Natural killer cell (primary cell): ENCODE measurements around the gene PITX2. TPM values are rescaled to one million over a fixed set of nuclear protein-coding genes. Genes with fewer than 3 reads are reported as not detected.

Experiments used
- ATAC-seq, 3 donors: fragments of 150-1000 bp in 2 of 3; fragments of 200-7000 bp in 1 of 3; cut with Tn5 transposase; 1 replicate in 1 of 3; 2 replicates in 2 of 3; pipeline ENCODE4 v1.10.0; 2021; ENCODE audit warnings: mild to moderate bottlenecking in 2 of 3, moderate library complexity in 2 of 3
- DNase-seq, 2 donors: peaks; one replicate each; pipeline versions ENCODE4 v3.0.0 to v3.0.0-alpha.2; 2013 to 2021; ENCODE audit warnings: mixed read lengths in 1 of 2
- H3K27ac ChIP-seq: one replicate; pipeline ENCODE4 v1.5.1; 2013; ENCODE audit warnings: mild to moderate bottlenecking, low read length
- H3K27me3 ChIP-seq: one replicate; pipeline ENCODE4 v1.6.1; 2013; ENCODE audit warnings: low read length; ENCODE audit not compliant: control insufficient read depth, insufficient read depth
- H3K36me3 ChIP-seq: one replicate; pipeline ENCODE4 v1.6.1; 2013; ENCODE audit warnings: low read length; ENCODE audit not compliant: control insufficient read depth, insufficient read depth
- H3K4me1 ChIP-seq: one replicate; pipeline ENCODE4 v1.6.1; 2013; ENCODE audit warnings: low read length; ENCODE audit not compliant: control insufficient read depth, insufficient read depth
- H3K4me3 ChIP-seq: one replicate; pipeline ENCODE4 v1.5.1; 2013; ENCODE audit warnings: low read length
- H3K9me3 ChIP-seq: one replicate; pipeline ENCODE4 v1.6.1; 2013; ENCODE audit warnings: low read length; ENCODE audit not compliant: control insufficient read depth, insufficient read depth
- H3K27ac Mint-ChIP-seq, 2 donors: one replicate each; pipeline ENCODE4 v1.8.0; 2022; ENCODE audit warnings: mild to moderate bottlenecking in 2 of 2, mixed read lengths in 2 of 2, moderate library complexity in 1 of 2
- H3K27me3 Mint-ChIP-seq, 2 donors: one replicate each; pipeline ENCODE4 v1.8.0; 2022; ENCODE audit warnings: low read depth in 2 of 2, mixed read lengths in 2 of 2
- H3K36me3 Mint-ChIP-seq: one replicate; pipeline ENCODE4 v1.8.0; 2022; ENCODE audit warnings: mixed read lengths
- H3K4me1 Mint-ChIP-seq, 2 donors: one replicate each; pipeline ENCODE4 v1.8.0; 2022; ENCODE audit warnings: mixed read lengths in 2 of 2
- H3K4me3 Mint-ChIP-seq: one replicate; pipeline ENCODE4 v1.8.0; 2022; ENCODE audit warnings: mild to moderate bottlenecking, moderate library complexity, mixed read lengths
- H3K9me3 Mint-ChIP-seq, 2 donors: one replicate each; pipeline ENCODE4 v1.8.0; 2022; ENCODE audit warnings: mixed read lengths in 2 of 2
- CTCF ChIP-seq: fragments of 200-600 bp; IDR thresholded peaks from one replicate; pipeline ENCODE4 v1.8.0; 2022; ENCODE audit warnings: antibody characterized with exemption
- WGBS: methylation state at CpG from one replicate; pipeline ENCODE4 v1.1.7; 2013; ENCODE audit warnings: missing lambda C conversion rate; ENCODE audit not compliant: insufficient coverage; 5-methylcytosine and 5-hydroxymethylcytosine counted together
- intact Hi-C: fragments of 100-400 bp; cut with micrococcal nuclease; formaldehyde crosslinking; loops from one replicate; pipeline ENCODE4 v1.14.2; 2022
- total RNA-seq, 4 donors: library from RNA; stranded (reverse); fragments of 120-200 nt in 1 of 4; gene quantifications; one replicate each; pipeline versions ENCODE4 v1.2.3 to v1.2.4, GENCODE V29; 2013 to 2022

The PITX2 gene
- total RNA-seq, 3 donors from 2014 or later (not counting 1 experiment from before 2014, with no cell fraction given): not detected

GRCh38 chr4:110636171-110636679 lies 13.3 kb upstream of the PITX2 start:
- H3K36me3 Mint-ChIP-seq: peaks cover 11% of the 10 kb centered on the region
- TF ChIP-seq CTCF: no peak
- H3K4me3 Mint-ChIP-seq: no peak overlapping the region
- Histone ChIP-seq H3K36me3 (no peaks in the 10 kb centered on the region), H3K9me3 (peaks cover 2% of the 10 kb centered on the region), H3K27me3 (peaks cover 78% of the 10 kb centered on the region), H3K4me3 (no peak overlapping the region), H3K27ac (no peak overlapping the region), H3K4me1 (peaks cover 4% of the 10 kb centered on the region)
- DNase-seq: no peak
- intact Hi-C loops: no loop called here
- no peak for ATAC-seq
- H3K27ac Mint-ChIP-seq: no peak overlapping the region
- peaks cover 3 to 5% of the 10 kb centered on the region in 2 donors for H3K9me3 Mint-ChIP-seq
- 9% methylated on average over 12 of the region's 12 CpGs for WGBS
- peaks cover 72 to 76% of the 10 kb centered on the region in 2 donors for H3K27me3 Mint-ChIP-seq
- H3K4me1 Mint-ChIP-seq: peaks cover 5 to 6% of the 10 kb centered on the region in 2 donors

- no peak overlapping the region for H3K27ac ChIP-seq
- ATAC-seq (no peak), DNase-seq (no peak)
- H3K4me3 ChIP-seq: no peak overlapping the region
- Mint-ChIP-seq H3K27ac (no peak overlapping the region), H3K36me3 (peaks cover 10% of the 10 kb centered on the region), H3K9me3 (peaks cover 3 to 5% of the 10 kb centered on the region in 2 donors), H3K4me3 (no peak overlapping the region), H3K4me1 (peaks cover 5 to 6% of the 10 kb centered on the region in 2 donors), H3K27me3 (peaks cover 72 to 75% of the 10 kb centered on the region in 2 donors)
- WGBS: 11% methylated on average over 5 of the region's 7 CpGs
- TF ChIP-seq CTCF: no peak
- intact Hi-C loops: no loop called here
- no peaks in the 10 kb centered on the region for H3K36me3 ChIP-seq
- H3K9me3 ChIP-seq: peaks cover 2% of the 10 kb centered on the region
- peaks cover 4% of the 10 kb centered on the region for H3K4me1 ChIP-seq
- peaks cover 73% of the 10 kb centered on the region for H3K27me3 ChIP-seq
Measured at GRCh38 chr4:110635163-110635865, 12.4 kb upstream of the PITX2 start.

GRCh38 chr4:110634350-110635162 lies 11.7 kb upstream of the PITX2 start:
- peaks cover under 1 to 5% of the 10 kb centered on the region in 2 donors for H3K9me3 Mint-ChIP-seq
- peaks cover 5% of the 10 kb centered on the region for H3K9me3 ChIP-seq
- no peak for TF ChIP-seq CTCF
- H3K4me1 Mint-ChIP-seq: peaks cover 5 to 6% of the 10 kb centered on the region in 2 donors
- DNase-seq: no peak
- peaks cover 77% of the 10 kb centered on the region for H3K27me3 ChIP-seq
- no peak overlapping the region for H3K27ac Mint-ChIP-seq
- 18% methylated on average over 7 of the region's 11 CpGs for WGBS
- intact Hi-C loops: no loop called here
- H3K27me3 Mint-ChIP-seq: peaks cover 71 to 74% of the 10 kb centered on the region in 2 donors
- peaks cover 4% of the 10 kb centered on the region for H3K4me1 ChIP-seq
- no peaks in the 10 kb centered on the region for H3K36me3 ChIP-seq
- H3K36me3 Mint-ChIP-seq: peaks cover 2% of the 10 kb centered on the region
- no peak for ATAC-seq
- H3K4me3 ChIP-seq: no peak overlapping the region
- H3K27ac ChIP-seq: no peak overlapping the region
- H3K4me3 Mint-ChIP-seq: no peak overlapping the region
